Keratinocyte (primary cell): ENCODE data around the gene HOXB8. TPM values are rescaled to one million over a fixed set of nuclear protein-coding genes. Genes with fewer than 3 reads are reported as not detected.

Source experiments
- DNase-seq: peaks from one replicate; pipeline ENCODE4 v3.0.0-alpha.2; 2011; ENCODE audit warnings: low read depth, missing footprints, low spot score
- FAIRE-seq: peaks from 2 replicates; lab custom pipeline; 2011; peaks lifted over from hg19 to GRCh38; lab: Jason Lieb, UNC
- H2AFZ ChIP-seq: 2 replicates; pipeline ENCODE4 v1.6.0; 2012; ENCODE audit warnings: low read length, control low read depth, inconsistent platforms; ENCODE audit not compliant: control insufficient read depth
- H3K27ac ChIP-seq: 2 replicates; pipeline ENCODE4 v1.5.1; 2011; ENCODE audit warnings: low read length; ENCODE audit not compliant: control insufficient read depth, insufficient read depth
- H3K27me3 ChIP-seq: 3 replicates; pipeline ENCODE4 v1.6.0; 2011; ENCODE audit warnings: low read length; ENCODE audit not compliant: control insufficient read depth, insufficient read depth; ENCODE audit errors: extremely low read depth
- H3K36me3 ChIP-seq, 2 experiments: 2 replicates in 1 of 2; 3 replicates in 1 of 2; pipeline ENCODE4 v1.5.1; 2011; ENCODE audit warnings: low read length in 2 of 2, mild to moderate bottlenecking in 1 of 2; ENCODE audit not compliant: control insufficient read depth in 2 of 2, insufficient read depth in 2 of 2; ENCODE audit errors: extremely low read depth in 1 of 2
- H3K4me1 ChIP-seq: 3 replicates; pipeline ENCODE4 v1.5.1; 2011; ENCODE audit warnings: low read length; ENCODE audit not compliant: control insufficient read depth, insufficient read depth; ENCODE audit errors: extremely low read depth
- H3K4me2 ChIP-seq: 3 replicates; pipeline ENCODE4 v1.6.0; 2011; ENCODE audit warnings: low read depth, low read length; ENCODE audit not compliant: control insufficient read depth, insufficient read depth; ENCODE audit errors: extremely low read depth
- H3K4me3 ChIP-seq, 3 experiments: fragments of 200-600 bp in 1 of 3; sonication (generic) in 1 of 3; 2 replicates in 2 of 3; 3 replicates in 1 of 3; pipeline ENCODE4 v1.5.1; 2011 to 2016; ENCODE audit warnings: low read length in 3 of 3, mild to moderate bottlenecking in 3 of 3, control low read depth in 2 of 3, inconsistent platforms in 1 of 3, low read depth in 1 of 3, mixed read lengths in 1 of 3, mixed run types in 1 of 3, moderate library complexity in 1 of 3; ENCODE audit not compliant: control insufficient read depth in 2 of 3, insufficient read depth in 2 of 3; ENCODE audit errors: extremely low read depth in 1 of 3
- H3K79me2 ChIP-seq: 2 replicates; pipeline ENCODE4 v1.6.0; 2012; ENCODE audit warnings: low read length; ENCODE audit not compliant: control insufficient read depth, insufficient read depth
- H3K9ac ChIP-seq: 3 replicates; pipeline ENCODE4 v1.6.0; 2011; ENCODE audit warnings: low read length; ENCODE audit not compliant: control insufficient read depth, insufficient read depth; ENCODE audit errors: extremely low read depth
- H3K9me1 ChIP-seq: 3 replicates; pipeline ENCODE4 v1.6.0; 2011; ENCODE audit warnings: low read length; ENCODE audit not compliant: control insufficient read depth, insufficient read depth; ENCODE audit errors: extremely low read depth
- H3K9me3 ChIP-seq: 2 replicates; pipeline ENCODE4 v1.5.1; 2012; ENCODE audit warnings: low read depth, low read length; ENCODE audit not compliant: control insufficient read depth
- H4K20me1 ChIP-seq: 3 replicates; pipeline ENCODE4 v1.6.0; 2011; ENCODE audit warnings: low read length; ENCODE audit not compliant: control insufficient read depth, insufficient read depth; ENCODE audit errors: extremely low read depth
- EZH2 ChIP-seq: IDR thresholded peaks from one replicate; pipeline ENCODE4 v1.6.1; 2012; ENCODE audit warnings: inconsistent platforms, mild to moderate bottlenecking, low read length, moderate library complexity
- dilution Hi-C: fragments of 300-500 bp; cut with MboI; formaldehyde crosslinking; loops from one replicate; pipeline ENCODE4 v1.7.0; 2020; ENCODE audit warnings: low sequenced_read_pairs; ENCODE audit not compliant: extremely low pct_ligation_motif_present
- polyA plus RNA-seq, 5 experiments: library from polyadenylated mRNA; depleted of rRNA in 3 of 5; stranded (reverse) in 3 of 5; stranded (forward) in 1 of 5; unstranded in 1 of 5; fragments of >200 nt; gene quantifications; 1 replicate in 1 of 5; 2 replicates in 3 of 5; 3 replicates in 1 of 5; pipeline versions ENCODE4 v1.2.1 to v1.2.3, GENCODE V29; 2011 to 2012; ENCODE audit warnings: missing spikeins in 2 of 5, low read depth in 1 of 5, low replicate concordance in 1 of 5
- TF ChIP-seq, protein P1 (sequence below), 3 experiments: IDR thresholded peaks in 1 of 3; conservative IDR thresholded peaks in 1 of 3; optimal IDR thresholded peaks in 1 of 3; 2 replicates in 2 of 3; 3 replicates in 1 of 3; pipeline versions ENCODE3 to v1.5.1; 2011; ENCODE audit warnings: low read length in 3 of 3, mild to moderate bottlenecking in 3 of 3, moderate library complexity in 2 of 3, control low read depth in 1 of 3, inconsistent platforms in 1 of 3; ENCODE audit not compliant: insufficient read depth in 2 of 3; ENCODE audit errors: extremely low read depth in 1 of 3

Gene HOXB8
- polyA plus RNA-seq, 1 donor (not counting 4 experiments of a cell fraction or from before 2014, with no cell fraction given): not detected

DNA sequence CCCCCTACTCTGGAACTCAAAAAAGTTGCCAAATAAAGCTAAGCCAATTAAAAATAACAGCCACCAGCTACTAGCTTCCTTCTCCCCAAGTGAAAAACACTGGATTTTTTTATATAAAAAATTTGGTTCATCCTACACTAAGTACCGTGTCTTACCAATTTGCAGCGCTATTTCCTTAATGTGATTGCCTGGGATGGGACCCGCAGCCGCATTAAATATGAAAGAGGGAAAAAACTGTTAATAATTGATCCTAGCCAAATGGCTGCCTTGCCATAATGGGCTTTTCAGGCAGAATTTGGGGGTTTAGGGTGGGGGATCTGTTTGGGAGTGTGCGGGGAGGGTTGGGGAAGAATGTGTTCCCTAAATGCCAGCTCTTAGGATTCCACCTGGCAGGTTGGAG, 9.0 kb upstream of the HOXB8 start:
- Histone ChIP-seq H3K4me2 (no peak overlapping the region), H3K9me1 (no peaks in the 10 kb centered on the region), H4K20me1 (no peaks in the 10 kb centered on the region), H3K79me2 (no peaks in the 10 kb centered on the region), H3K36me3 (no peaks in the 10 kb centered on the region), H2AFZ (no peak overlapping the region), H3K4me1 (peaks cover 3% of the 10 kb centered on the region), H3K27ac (no peak overlapping the region), H3K9me3 (no peaks in the 10 kb centered on the region), H3K4me3 (no peak overlapping the region), H3K9ac (no peak overlapping the region), H3K27me3 (peaks cover 100% of the 10 kb centered on the region)
- DNase-seq: no peak
- dilution Hi-C loops: no loop called here
- TF ChIP-seq, protein P1, sequence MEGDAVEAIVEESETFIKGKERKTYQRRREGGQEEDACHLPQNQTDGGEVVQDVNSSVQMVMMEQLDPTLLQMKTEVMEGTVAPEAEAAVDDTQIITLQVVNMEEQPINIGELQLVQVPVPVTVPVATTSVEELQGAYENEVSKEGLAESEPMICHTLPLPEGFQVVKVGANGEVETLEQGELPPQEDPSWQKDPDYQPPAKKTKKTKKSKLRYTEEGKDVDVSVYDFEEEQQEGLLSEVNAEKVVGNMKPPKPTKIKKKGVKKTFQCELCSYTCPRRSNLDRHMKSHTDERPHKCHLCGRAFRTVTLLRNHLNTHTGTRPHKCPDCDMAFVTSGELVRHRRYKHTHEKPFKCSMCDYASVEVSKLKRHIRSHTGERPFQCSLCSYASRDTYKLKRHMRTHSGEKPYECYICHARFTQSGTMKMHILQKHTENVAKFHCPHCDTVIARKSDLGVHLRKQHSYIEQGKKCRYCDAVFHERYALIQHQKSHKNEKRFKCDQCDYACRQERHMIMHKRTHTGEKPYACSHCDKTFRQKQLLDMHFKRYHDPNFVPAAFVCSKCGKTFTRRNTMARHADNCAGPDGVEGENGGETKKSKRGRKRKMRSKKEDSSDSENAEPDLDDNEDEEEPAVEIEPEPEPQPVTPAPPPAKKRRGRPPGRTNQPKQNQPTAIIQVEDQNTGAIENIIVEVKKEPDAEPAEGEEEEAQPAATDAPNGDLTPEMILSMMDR (optimal IDR thresholded peaks at IDR 0.05 in 1 of 3, IDR thresholded peaks at IDR 0.05 in 1 of 3, conservative IDR thresholded peaks at IDR 0.05 in 1 of 3; ENCODE audit: extremely low read depth in 1 of 3, insufficient read depth in 2 of 3, low read length in 3 of 3): no peak
- TF ChIP-seq EZH2: no peak
- no peak for FAIRE-seq

DNA sequence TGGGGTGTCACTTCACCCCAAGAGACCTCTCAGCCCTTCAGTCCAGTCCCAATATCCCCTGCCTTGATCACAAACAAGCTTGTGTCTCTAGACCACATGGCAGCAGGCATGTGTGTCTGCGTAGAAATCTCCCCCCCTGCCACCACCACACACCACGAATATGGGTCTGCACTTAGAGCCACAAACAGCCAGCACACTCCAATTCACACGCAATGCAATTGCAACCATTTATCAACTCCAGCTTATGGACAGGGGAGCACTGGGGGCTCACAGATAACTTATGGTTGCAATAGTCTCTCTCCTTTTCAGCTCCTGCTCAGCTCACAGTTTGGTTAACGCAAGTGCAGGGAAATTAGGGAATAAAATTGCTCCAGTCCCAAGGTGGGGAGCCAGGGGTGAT, 8.5 kb upstream of the HOXB8 start:
- H3K9me1 ChIP-seq: no peaks in the 10 kb centered on the region
- no peak overlapping the region for H3K9ac ChIP-seq
- no peak for DNase-seq
- peaks cover 3% of the 10 kb centered on the region for H3K4me1 ChIP-seq
- H4K20me1 ChIP-seq: no peaks in the 10 kb centered on the region
- TF ChIP-seq EZH2: no peak
- TF ChIP-seq, protein P1 (optimal IDR thresholded peaks at IDR 0.05 in 1 of 3, IDR thresholded peaks at IDR 0.05 in 1 of 3, conservative IDR thresholded peaks at IDR 0.05 in 1 of 3; ENCODE audit: extremely low read depth in 1 of 3, insufficient read depth in 2 of 3, low read length in 3 of 3): no peak
- H3K4me3 ChIP-seq: no peak overlapping the region
- H2AFZ ChIP-seq: no peak overlapping the region
- H3K9me3 ChIP-seq: no peaks in the 10 kb centered on the region
- no peaks in the 10 kb centered on the region for H3K79me2 ChIP-seq
- FAIRE-seq: no peak
- no peaks in the 10 kb centered on the region for H3K36me3 ChIP-seq
- dilution Hi-C loops: no loop called here
- H3K27me3 ChIP-seq: peaks cover 100% of the 10 kb centered on the region
- no peak overlapping the region for H3K27ac ChIP-seq
- H3K4me2 ChIP-seq: no peak overlapping the region
